K562 (cell line): ENCODE data around the gene MAGI2. TPM values are rescaled to one million over a fixed set of nuclear protein-coding genes. Genes with fewer than 3 reads are reported as not detected.

Experiments used
- ATAC-seq: fragments of 200-7000 bp; cut with Tn5 transposase; 3 replicates; pipeline ENCODE4 v1.9.1; 2020; ENCODE audit warnings: moderate library complexity
- BruUV-seq: library from RNA; stranded (reverse); fragments of 400-500 nt; replicated peaks from 2 replicates; lab custom pipeline; 2021; lab: Mats Ljungman, UMichigan
- CTCF ChIA-PET: fragments of 300-600 bp; formaldehyde crosslinking; extraction: SDS; loops from one replicate; lab custom pipeline; 2021; ENCODE audit warnings: low intra/inter-chr PET ratio; lab: Yijun Ruan, JAX
- POLR2A ChIA-PET: fragments of 300-600, 350-650 bp; sonication (Branson Sonifier 250); formaldehyde crosslinking; extraction: SDS; loops from one replicate; lab custom pipeline; 2021; ENCODE audit warnings: antibody characterized with exemption, inconsistent platforms; lab: Yijun Ruan, JAX
- DNase-seq, 4 experiments: peaks; one replicate each; pipeline versions ENCODE4 v3.0.0 to v3.0.0-alpha.2; 2011 to 2018; ENCODE audit warnings: low spot score in 3 of 4, mixed read lengths in 3 of 4; ENCODE audit errors: extremely low read depth in 1 of 4
- FAIRE-seq: peaks from 2 replicates; lab custom pipeline; 2011; peaks lifted over from hg19 to GRCh38; lab: Jason Lieb, UNC
- H2AFZ ChIP-seq: 2 replicates; pipeline ENCODE4 v1.6.0; 2011; ENCODE audit warnings: low read depth, low read length, control low read depth, inconsistent platforms
- H3K27ac ChIP-seq: fragments of 200-600 bp; 3 replicates; pipeline ENCODE4 v1.8.0; 2011; ENCODE audit warnings: low read depth, mild to moderate bottlenecking, control low read depth, inconsistent platforms, low read length, moderate library complexity, mixed read lengths; ENCODE audit errors: extremely low read depth
- H3K27me3 ChIP-seq, 2 experiments: fragments of 300-600 bp in 1 of 2; 2 replicates in 1 of 2; 3 replicates in 1 of 2; pipeline versions ENCODE4 v1.6.0 to v1.8.0; 2011; ENCODE audit warnings: inconsistent platforms in 2 of 2, low read length in 2 of 2, mild to moderate bottlenecking in 1 of 2, mixed read lengths in 1 of 2, moderate library complexity in 1 of 2; ENCODE audit not compliant: control insufficient read depth in 2 of 2, insufficient read depth in 2 of 2
- H3K36me3 ChIP-seq: fragments of 300-600 bp; 3 replicates; pipeline ENCODE4 v1.8.0; 2011; ENCODE audit warnings: mild to moderate bottlenecking, low read length, inconsistent platforms; ENCODE audit not compliant: control insufficient read depth, insufficient read depth
- H3K4me1 ChIP-seq, 2 experiments: fragments of 200-600 bp in 1 of 2; replicated peaks in 1 of 2; 2 replicates in 1 of 2; 3 replicates in 1 of 2; pipeline versions ENCODE4 v1.5.1 to v1.8.0; 2011; ENCODE audit warnings: inconsistent platforms in 2 of 2, low read length in 2 of 2, mild to moderate bottlenecking in 1 of 2, mixed read lengths in 1 of 2, moderate library complexity in 1 of 2; ENCODE audit not compliant: control insufficient read depth in 2 of 2, insufficient read depth in 2 of 2
- H3K4me2 ChIP-seq: 2 replicates; pipeline ENCODE4 v1.6.1; 2011; ENCODE audit warnings: low read length, control low read depth, inconsistent platforms, mixed read lengths; ENCODE audit not compliant: insufficient read depth
- H3K4me3 ChIP-seq: fragments of 200-600 bp; sonication (generic), shearing (Covaris generic); 2 replicates; pipeline ENCODE4 v1.5.1; 2016; ENCODE audit warnings: control low read depth, inconsistent platforms
- H3K79me2 ChIP-seq: fragments of 200-600 bp; 3 replicates; pipeline ENCODE4 v1.8.0; 2011; ENCODE audit warnings: low read length, inconsistent platforms; ENCODE audit not compliant: control insufficient read depth, insufficient read depth
- H3K9ac ChIP-seq, 2 experiments: 2 replicates each; pipeline versions ENCODE4 v1.6.0 to v1.6.1; 2011; ENCODE audit warnings: low read depth in 2 of 2, low read length in 2 of 2, control low read depth in 1 of 2, inconsistent platforms in 1 of 2, mild to moderate bottlenecking in 1 of 2, mixed read lengths in 1 of 2; ENCODE audit not compliant: insufficient read depth in 1 of 2
- H3K9me1 ChIP-seq: one replicate; pipeline ENCODE4 v1.6.0; 2011; ENCODE audit warnings: inconsistent platforms, mild to moderate bottlenecking, low read length, moderate library complexity; ENCODE audit not compliant: control insufficient read depth, insufficient read depth
- H3K9me3 ChIP-seq: replicated peaks from 2 replicates; pipeline ENCODE4 v1.5.1; 2011; ENCODE audit warnings: low read depth, low read length, inconsistent platforms; ENCODE audit not compliant: control insufficient read depth, insufficient read depth
- H4K20me1 ChIP-seq: replicated peaks from 2 replicates; pipeline ENCODE4 v1.6.1; 2011; ENCODE audit warnings: low read length, inconsistent platforms, mixed read lengths; ENCODE audit not compliant: control insufficient read depth, insufficient read depth
- CREB3 ChIP-seq: fragments of 450-650 bp; conservative IDR thresholded peaks from 2 replicates; pipeline ENCODE4 v1.6.1; 2016; ENCODE audit warnings: missing genetic modification characterization, low read depth, mild to moderate bottlenecking, missing compliant biosample characterization, moderate library complexity
- HNRNPK ChIP-seq: fragments of 200-400 bp; formaldehyde crosslinking; IDR thresholded peaks from one replicate; pipeline ENCODE4 v1.6.1; 2018; ENCODE audit warnings: mild to moderate bottlenecking, low read depth, low read length; ENCODE audit not compliant: poor library complexity, severe bottlenecking
- NFYB ChIP-seq: IDR thresholded peaks from 2 replicates; pipeline ENCODE4 v1.6.1; 2011; ENCODE audit warnings: mild to moderate bottlenecking, moderate library complexity; ENCODE audit not compliant: insufficient read length; ENCODE audit errors: extremely low read depth
- POU5F1 ChIP-seq: fragments of 150-350 bp; IDR thresholded peaks from 2 replicates; pipeline ENCODE4 v1.6.1; 2014; ENCODE audit warnings: borderline replicate concordance, low read length, low read depth, mild to moderate bottlenecking; ENCODE audit not compliant: partially characterized antibody
- TBP ChIP-seq: optimal IDR thresholded peaks from 2 replicates; pipeline ENCODE3; 2011; ENCODE audit warnings: low read depth, low read length, improper control_type of control experiment
- ZFP36 ChIP-seq: fragments of 150-350 bp; IDR thresholded peaks from 2 replicates; pipeline ENCODE4 v1.6.1; 2018; ENCODE audit warnings: low read length, low read depth; ENCODE audit not compliant: partially characterized antibody
- ZNF785 ChIP-seq: fragments of 250-450 bp; sonication (Bioruptor Pico); IDR thresholded peaks from 2 replicates; pipeline ENCODE4 v1.4.0; 2020; ENCODE audit warnings: mild to moderate bottlenecking
- WGBS: fragments of 100-300 bp; shearing (Covaris generic); methylation state at CpG from one replicate; pipeline ENCODE4 v1.1.6; 2016; ENCODE audit warnings: low coverage, mixed read lengths; ENCODE audit not compliant: insufficient coverage; ENCODE audit errors: missing lambda C conversion rate; 5-methylcytosine and 5-hydroxymethylcytosine counted together
- in situ Hi-C: fragments of 300-500 bp; cut with MboI; formaldehyde crosslinking; loops from 4 replicates; pipeline ENCODE4 v1.15.0; 2018; ENCODE audit warnings: inconsistent platforms, mixed read lengths
- intact Hi-C: fragments of 100-400 bp; cut with micrococcal nuclease; formaldehyde crosslinking; loops from 2 replicates; pipeline ENCODE4 v1.14.2; 2022
- polyA plus RNA-seq, 8 experiments: library from polyadenylated mRNA; depleted of rRNA in 4 of 8; stranded (reverse) in 5 of 8; unstranded in 3 of 8; fragments of >200 nt; fragmentation: Nextera tagmentation in 2 of 8; fragmentation: Illumina TruSeq in 1 of 8; extraction: Ambion mirVana in 2 of 8; extraction: Trizol in 1 of 8; gene quantifications; 2 replicates each; pipeline versions ENCODE4 v1.2.1 to v1.2.3, GENCODE V29; 2011 to 2014; ENCODE audit warnings: inconsistent platforms in 1 of 8, missing spikeins in 1 of 8
- total RNA-seq, 7 experiments: library from RNA; depleted of rRNA in 6 of 7; stranded (reverse); fragments of >200 nt in 6 of 7; fragmentation: Illumina TruSeq in 2 of 7; extraction: Trizol in 2 of 7; gene quantifications; 2 replicates each; pipeline versions ENCODE4 v1.2.1 to v1.2.3, GENCODE V29; 2011 to 2021; ENCODE audit warnings: low replicate concordance in 1 of 7

MAGI2 gene
- total and polyA plus RNA-seq, 9 of the 15 experiments (the other 6 are each of a cell fraction or from before 2014, with no cell fraction given): 0.27 to 1.4 (median 0.70) TPM

- H3K36me3 ChIP-seq: no peaks in the 10 kb centered on the region
- CTCF ChIA-PET: no interaction called here
- H4K20me1 ChIP-seq: no peaks in the 10 kb centered on the region
- TF ChIP-seq CREB3 (no peak), TBP (no peak), POU5F1 (no peak), NFYB (no peak), ZFP36 (peak; percentile 75), HNRNPK (no peak), ZNF785 (CRISPR knock-in tag) (no peak)
- TF ChIP-seq, all 486 proteins: peak for 1
- no TSS peak for BruUV-seq
- Histone ChIP-seq H3K27me3 (peaks cover 11 to 13% of the 10 kb centered on the region in 2 experiments), H2AFZ (no peak overlapping the region), H3K27ac (no peak overlapping the region), H3K4me2 (no peak overlapping the region), H3K4me3 (no peak overlapping the region), H3K9me3 (no peaks in the 10 kb centered on the region), H3K9me1 (no peaks in the 10 kb centered on the region), H3K9ac (no peak overlapping the region), H3K4me1 (no peaks in the 10 kb centered on the region), H3K79me2 (no peaks in the 10 kb centered on the region)
- in situ Hi-C loops (no loop called here), intact Hi-C loops (loop anchor here (2.0 kb wide), 1 partner anchor 141 kb away; no protein-coding TSS in a partner anchor)
- DNase-seq (no peak), ATAC-seq (no peak), FAIRE-seq (no peak)
- 0% methylated on average over 1 of the region's 1 CpG for WGBS
- POLR2A ChIA-PET: no interaction called here
These were observed 1372.1 kb downstream of the MAGI2 start for GRCh38 chr7:78081344-78081743.
